GM18909 (cell line): Measurements from ENCODE around the gene ARFGEF3.
"Not testable (repeated sequence)": the region's sequence is repeated elsewhere in the genome, so short reads cannot be mapped to it uniquely, and the experiment has no call there.

Source experiments
- ATAC-seq: cut with Tn5 transposase; IDR thresholded peaks from one replicate; pipeline ENCODE4 v1.9.1; 2021; ENCODE audit warnings: mild to moderate bottlenecking; ENCODE audit not compliant: unreplicated experiment, poor library complexity

ARFGEF3 gene

DNA sequence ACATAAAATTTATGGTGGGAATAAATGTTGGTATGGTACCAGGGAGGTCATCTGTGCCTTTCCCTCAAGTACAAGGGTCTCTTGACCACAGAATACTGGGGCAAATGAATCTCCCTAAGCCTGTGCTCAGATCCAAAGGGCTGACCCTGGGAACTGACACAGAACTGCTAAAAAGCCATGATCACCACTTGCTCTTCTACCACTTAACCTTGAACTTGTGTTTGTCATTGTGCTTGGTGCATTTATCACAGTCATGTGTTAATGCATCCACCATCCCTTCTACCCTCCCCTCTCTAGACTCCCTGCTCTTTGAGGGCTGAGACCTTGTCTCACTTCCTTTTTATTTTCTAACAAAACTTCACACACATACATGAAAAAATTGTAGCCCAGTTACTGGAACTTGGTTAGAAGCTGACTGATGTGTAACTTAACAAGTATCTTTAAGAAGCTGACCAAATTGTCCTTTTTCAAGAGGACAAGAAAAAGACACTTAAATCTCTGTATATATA, 102.7 kb downstream of the ARFGEF3 start:
- ATAC-seq, result no peak

- ATAC-seq, result no peak
Measured at GRCh38 chr6:138266095-138266494, 104.4 kb downstream of the ARFGEF3 start.

- no peak for ATAC-seq
Measured at GRCh38 chr6:138267971-138268895, 106.5 kb downstream of the ARFGEF3 start.

GRCh38 chr6:138271451-138271850, 109.7 kb downstream of the ARFGEF3 start:
- no peak for ATAC-seq

- no peak for ATAC-seq
Measured at GRCh38 chr6:138272533-138273315, 111.0 kb downstream of the ARFGEF3 start.

DNA sequence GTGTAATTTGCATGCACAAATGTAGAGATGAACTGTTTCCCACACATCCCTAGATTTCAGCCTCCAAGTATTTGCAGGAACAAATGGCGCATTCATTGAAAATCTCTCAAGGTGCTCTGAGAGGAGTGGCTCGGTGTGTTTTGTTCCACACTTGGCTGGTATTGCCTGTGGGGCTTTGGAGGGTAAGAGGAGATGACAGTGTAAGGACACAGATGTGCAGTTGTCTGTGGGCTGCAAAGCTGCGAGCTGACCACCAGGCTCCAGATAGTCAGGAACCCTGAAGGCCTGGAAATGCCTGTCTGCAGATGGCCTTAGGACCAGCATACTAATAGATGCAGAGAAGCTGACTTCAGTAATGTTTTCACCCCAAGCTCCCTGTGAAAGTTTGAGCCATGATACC, 114.2 kb downstream of the ARFGEF3 start:
- ATAC-seq, result no peak

- ATAC-seq, result no peak
Measured at GRCh38 chr6:138277835-138278234, 116.1 kb downstream of the ARFGEF3 start.

GRCh38 chr6:138278326-138278725, 116.6 kb downstream of the ARFGEF3 start:
- ATAC-seq, result no peak

DNA sequence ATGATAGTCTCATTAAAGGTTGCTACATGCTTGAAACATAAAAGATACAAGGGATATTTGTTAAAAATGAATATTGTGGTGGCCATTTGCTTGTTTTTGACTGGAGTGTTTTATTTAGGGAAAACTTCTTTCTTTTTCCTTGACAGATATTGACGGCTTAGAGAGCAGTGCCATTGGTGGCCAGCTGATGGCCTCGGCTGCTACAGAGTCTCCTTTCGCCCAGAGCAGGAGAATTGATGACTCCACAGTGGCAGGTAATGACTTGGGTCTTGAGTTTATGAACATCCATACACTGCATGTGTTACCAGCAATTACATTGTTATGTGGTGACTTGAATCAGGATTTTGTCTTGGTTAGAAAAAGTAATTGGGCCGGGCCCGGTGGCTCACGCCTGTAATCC, 124.1 kb downstream of the ARFGEF3 start:
- no peak for ATAC-seq

DNA sequence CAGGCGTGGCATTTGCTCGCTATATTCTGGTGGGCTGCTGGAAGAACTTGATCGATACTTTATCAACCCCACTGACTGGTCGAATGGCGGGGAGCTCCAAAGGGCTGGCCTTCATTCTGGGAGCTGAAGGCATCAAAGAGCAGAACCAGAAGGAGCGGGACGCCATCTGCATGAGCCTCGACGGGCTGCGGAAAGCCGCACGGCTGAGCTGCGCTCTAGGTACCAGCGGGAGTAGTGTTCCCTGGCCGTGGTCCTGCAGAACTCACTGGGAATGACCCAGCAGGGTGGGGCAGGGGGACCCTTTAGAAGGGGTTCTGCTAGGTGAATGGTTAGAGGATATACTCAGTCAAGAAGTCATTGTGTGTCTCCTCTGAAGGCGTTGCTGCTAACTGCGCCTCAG, 125.0 kb downstream of the ARFGEF3 start:
- ATAC-seq, result no peak

DNA sequence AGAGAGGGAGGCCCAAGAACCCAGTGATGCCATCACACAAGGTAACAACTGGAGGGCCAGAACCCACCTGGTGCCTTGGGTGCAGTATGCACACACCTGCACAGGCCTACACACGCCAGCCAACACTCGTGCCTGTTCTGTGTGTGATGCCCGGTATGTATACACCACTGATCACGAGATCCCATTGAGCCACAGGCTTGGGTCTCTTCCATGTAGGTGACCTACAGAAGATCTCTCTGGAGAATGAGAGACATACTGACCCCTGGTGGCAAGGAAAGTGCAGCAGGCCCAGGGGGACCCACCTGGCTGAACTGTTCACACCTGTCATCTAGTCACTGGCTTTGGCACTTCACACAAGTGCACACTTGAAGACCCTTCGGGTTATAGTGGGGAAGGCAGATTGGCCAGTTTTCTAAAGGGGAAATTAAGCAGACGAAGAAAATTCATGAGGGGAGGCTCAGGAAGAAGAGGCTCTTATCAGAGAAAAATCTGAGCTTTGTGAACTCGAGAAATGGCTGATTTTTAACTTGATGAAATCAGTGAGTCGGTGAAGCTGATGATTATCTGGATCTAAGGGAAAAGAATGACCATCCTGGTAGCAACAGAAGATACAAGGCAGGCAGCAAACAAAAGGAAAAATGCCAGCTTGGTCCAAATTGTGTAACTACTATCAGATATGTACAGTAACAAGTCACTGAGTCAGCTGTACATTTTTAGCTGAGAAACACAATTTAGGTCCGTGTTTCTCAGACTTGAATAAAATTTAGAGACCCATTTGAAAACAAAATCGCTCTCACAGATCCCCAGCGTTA, 125.6 kb downstream of the ARFGEF3 start:
- peak; percentile 71 for ATAC-seq

GRCh38 chr6:138288428-138289085, 126.8 kb downstream of the ARFGEF3 start:
- not testable (repeated sequence) for ATAC-seq

DNA sequence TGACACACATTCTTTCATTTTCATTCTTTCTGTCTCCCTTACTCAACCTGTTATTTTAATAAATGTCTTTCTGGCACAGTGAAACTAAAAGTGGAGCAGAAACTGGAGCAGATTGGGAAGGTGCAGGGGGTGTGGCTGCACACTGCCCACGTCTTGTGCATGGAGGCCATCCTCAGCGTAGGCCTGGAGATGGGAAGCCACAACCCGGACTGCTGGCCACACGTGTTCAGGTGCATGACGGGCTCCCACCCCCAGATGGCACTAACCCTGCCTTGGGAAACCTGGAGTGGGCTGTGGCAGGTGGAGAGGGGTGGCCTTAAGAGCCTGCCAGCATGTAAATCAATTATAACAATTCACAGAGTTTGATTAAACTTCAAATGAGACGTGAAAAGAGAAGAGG, 128.0 kb downstream of the ARFGEF3 start:
- ATAC-seq, result no peak

- ATAC-seq, result no peak
Measured at GRCh38 chr6:138290423-138290962, 128.8 kb downstream of the ARFGEF3 start.

DNA sequence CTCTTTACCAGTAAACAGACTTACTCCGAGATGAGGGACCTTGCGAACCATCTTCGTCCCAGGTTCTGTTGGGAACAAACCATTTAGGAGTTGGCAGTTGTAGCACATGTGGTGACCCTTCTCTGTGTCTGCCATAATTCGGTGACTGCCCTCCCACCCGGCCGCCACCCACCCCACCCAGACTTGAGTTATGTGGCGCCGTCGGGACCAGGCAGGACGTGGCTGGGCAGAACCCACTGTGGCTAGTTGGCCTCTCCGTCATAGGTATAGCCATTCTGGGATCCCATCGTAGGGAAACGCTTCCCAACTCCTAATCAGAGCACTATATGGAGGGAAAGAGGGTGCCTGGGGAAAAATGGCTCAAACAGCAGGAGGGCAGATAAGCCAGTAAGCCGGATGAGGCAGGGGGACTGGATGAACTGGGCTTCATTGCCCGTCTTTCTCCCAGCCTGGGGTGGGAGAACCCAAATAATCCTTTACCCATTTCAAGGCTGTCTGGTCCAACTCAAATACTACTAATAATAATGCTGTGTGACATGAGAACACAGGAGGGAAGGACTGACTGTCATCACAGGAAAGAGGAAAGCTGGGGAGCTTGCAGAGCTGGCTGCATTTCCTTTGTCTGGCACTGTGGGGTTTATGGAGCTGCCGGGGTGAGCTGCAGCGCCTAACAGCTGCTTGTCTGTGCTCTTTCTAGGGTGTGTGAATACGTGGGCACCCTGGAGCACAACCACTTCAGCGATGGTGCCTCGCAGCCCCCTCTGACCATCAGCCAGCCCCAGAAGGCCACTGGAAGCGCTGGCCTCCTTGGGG, 129.5 kb downstream of the ARFGEF3 start:
- no peak for ATAC-seq

DNA sequence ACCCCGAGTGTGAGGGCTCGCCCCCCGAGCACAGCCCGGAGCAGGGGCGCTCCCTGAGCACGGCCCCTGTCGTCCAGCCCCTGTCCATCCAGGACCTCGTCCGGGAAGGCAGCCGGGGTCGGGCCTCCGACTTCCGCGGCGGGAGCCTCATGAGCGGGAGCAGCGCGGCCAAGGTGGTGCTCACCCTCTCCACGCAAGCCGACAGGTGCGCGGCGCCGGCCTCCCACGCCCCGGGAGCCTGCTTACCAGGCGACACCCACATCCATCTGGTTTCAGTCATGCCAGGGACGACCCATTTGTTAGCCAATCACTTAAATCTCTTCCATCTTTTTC, 130.1 kb downstream of the ARFGEF3 start:
- ATAC-seq, result no peak

DNA sequence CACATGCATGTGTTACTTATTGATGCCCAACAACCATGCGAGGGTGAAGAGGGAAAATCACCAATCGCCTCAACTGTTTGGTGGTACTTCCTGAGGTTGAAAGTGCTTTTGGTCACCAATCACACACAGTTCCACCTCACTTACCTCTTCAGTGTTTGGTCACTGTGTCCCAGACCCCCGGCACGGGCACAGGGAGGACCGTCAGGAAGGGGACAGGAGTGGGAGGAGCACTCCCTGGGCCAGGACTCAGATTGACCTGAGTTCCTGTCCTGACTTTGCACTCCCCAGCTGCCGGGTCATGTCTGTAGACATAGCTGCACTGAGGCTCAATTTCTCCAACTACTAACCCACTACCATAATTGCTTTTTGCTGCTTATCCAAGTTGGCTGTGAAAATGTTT, 130.7 kb downstream of the ARFGEF3 start:
- ATAC-seq, result no peak

GRCh38 chr6:138293428-138294395, 132.0 kb downstream of the ARFGEF3 start:
- no peak for ATAC-seq
